Stomach (tissue), 9 donors: ENCODE results near the gene KCNIP4. TPM values are rescaled to one million over a fixed set of nuclear protein-coding genes. Genes with fewer than 3 reads are reported as not detected.
"Not testable (repeated sequence)": the region's sequence is repeated elsewhere in the genome, so short reads cannot be mapped to it uniquely, and the experiment has no call there.

ENCODE experiments used
- DNase-seq, 2 donors: peaks; one replicate each; pipeline versions ENCODE4 v3.0.0 to v3.0.0-alpha.2; 2013 to 2019
- H3K27ac ChIP-seq, 5 donors: fragments of 200-600 bp in 4 of 5; sonication (generic) in 4 of 5; one replicate each; pipeline ENCODE4 v1.5.1; 2013 to 2019; ENCODE audit warnings: mild to moderate bottlenecking in 1 of 5, moderate library complexity in 1 of 5
- H3K27me3 ChIP-seq, 3 donors: fragments of 200-600 bp; sonication (generic); one replicate each; pipeline ENCODE4 v1.5.1; 2017 to 2019; ENCODE audit warnings: mixed run types in 1 of 3
- H3K36me3 ChIP-seq, 4 donors: fragments of 200-600 bp; sonication (generic); 1 replicate in 3 of 4; 2 replicates in 1 of 4; pipeline ENCODE4 v1.5.1; 2016 to 2019
- H3K4me1 ChIP-seq, 4 donors: fragments of 200-600 bp; sonication (generic); one replicate each; pipeline ENCODE4 v1.5.1; 2016 to 2019
- H3K4me3 ChIP-seq, 4 donors: fragments of 200-600 bp; sonication (generic) in 3 of 4; one replicate each; pipeline ENCODE4 v1.5.1; 2016 to 2019; ENCODE audit warnings: mild to moderate bottlenecking in 1 of 4
- H3K9me3 ChIP-seq, 4 donors: fragments of 200-600 bp; sonication (generic); one replicate each; pipeline ENCODE4 v1.5.1; 2016 to 2019
- CTCF ChIP-seq, 7 experiments: fragments of 450-650 bp in 4 of 7; fragments of 200-600 bp in 3 of 7; sonication (generic) in 3 of 7; IDR thresholded peaks; one replicate each; pipeline ENCODE4 v1.5.1; 2016 to 2019; ENCODE audit warnings: antibody characterized with exemption in 7 of 7, control low read depth in 2 of 7, mild to moderate bottlenecking in 1 of 7
- EP300 ChIP-seq: sonication (generic); formaldehyde crosslinking; IDR thresholded peaks from one replicate; pipeline ENCODE4 v1.6.1; 2017; ENCODE audit warnings: antibody characterized with exemption
- POLR2A ChIP-seq, 4 donors: fragments of 450-650 bp; IDR thresholded peaks; one replicate each; pipeline ENCODE4 v1.6.1; 2016; ENCODE audit warnings: antibody characterized with exemption in 4 of 4, control low read depth in 2 of 4, mild to moderate bottlenecking in 1 of 4, moderate library complexity in 1 of 4
- POLR2AphosphoS5 ChIP-seq, 3 donors: sonication (generic); formaldehyde crosslinking; IDR thresholded peaks; one replicate each; pipeline ENCODE4 v1.6.1; 2016; ENCODE audit warnings: antibody characterized with exemption in 3 of 3
- WGBS, 5 donors: extraction: QIAGEN DNeasy Blood & Tissue Kit in 3 of 5; methylation state at CpG; one replicate each; pipeline versions ENCODE4 v1.1.5 to v1.1.7; 2013 to 2018; 5-methylcytosine and 5-hydroxymethylcytosine counted together
- intact Hi-C: fragments of 100-400 bp; cut with DNase I; formaldehyde crosslinking; loops from one replicate; pipeline ENCODE4 v1.15.1; 2023; ENCODE audit warnings: low total_unique reads
- polyA plus RNA-seq, 3 donors: library from polyadenylated mRNA; stranded (reverse); fragments of 200-250 nt; gene quantifications; one replicate each; pipeline ENCODE4 v1.2.3, GENCODE V29; 2013
- total RNA-seq, 5 donors: library from RNA; depleted of rRNA; stranded (reverse); fragments of >200 nt; gene quantifications; one replicate each; pipeline versions ENCODE4 v1.1.0 to v1.2.3, GENCODE V29; 2014 to 2016
- donor health status: healthy with polysubstance abuse.
- donor health status: Bipolar disorder and iron deficiency.
- donor health status: healthy.

KCNIP4 gene
- total and polyA plus RNA-seq, 8 donors: 0.23 to 1.8 (median 1.3) TPM; not detected in 4

- no peak overlapping the region for H3K4me3 ChIP-seq
- DNase-seq: no peak
- no peaks in the 10 kb centered on the region for H3K4me1 ChIP-seq
- H3K9me3 ChIP-seq: no peaks in the 10 kb centered on the region
- WGBS, 5 donors: 41 to 84% (median 66%) methylated on average over 2 of the region's 2 CpGs
- TF ChIP-seq EP300 (no peak), POLR2AphosphoS5 (IDR thresholded peaks at IDR 0.05) (no peak), POLR2A (IDR thresholded peaks at IDR 0.05) (no peak), CTCF (IDR thresholded peaks at IDR 0.05) (no peak)
- intact Hi-C loops: no loop called here
- H3K36me3 ChIP-seq: no peaks in the 10 kb centered on the region
- no peaks in the 10 kb centered on the region for H3K27me3 ChIP-seq
- no peak overlapping the region for H3K27ac ChIP-seq
Observed at GRCh38 chr4:21367567-21367966, 581.0 kb downstream of the KCNIP4 start.

- no peaks in the 10 kb centered on the region for H3K27me3 ChIP-seq
- no peaks in the 10 kb centered on the region for H3K9me3 ChIP-seq
- 38 to 67% (median 50%) methylated on average over 1 of the region's 1 CpG for WGBS, 5 donors
- intact Hi-C loops: no loop called here
- TF ChIP-seq EP300 (no peak), POLR2A (IDR thresholded peaks at IDR 0.05) (no peak), CTCF (IDR thresholded peaks at IDR 0.05) (no peak), POLR2AphosphoS5 (IDR thresholded peaks at IDR 0.05) (no peak)
- no peaks in the 10 kb centered on the region for H3K4me1 ChIP-seq
- H3K4me3 ChIP-seq: no peak overlapping the region
- no peak overlapping the region for H3K27ac ChIP-seq
- no peak for DNase-seq
- no peaks in the 10 kb centered on the region for H3K36me3 ChIP-seq
Observed at GRCh38 chr4:21366840-21367239, 581.7 kb downstream of the KCNIP4 start.

- DNase-seq: no peak
- Histone ChIP-seq H3K27me3 (no peaks in the 10 kb centered on the region), H3K4me3 (no peak overlapping the region), H3K36me3 (no peaks in the 10 kb centered on the region), H3K27ac (no peak overlapping the region), H3K9me3 (no peaks in the 10 kb centered on the region), H3K4me1 (no peaks in the 10 kb centered on the region)
- intact Hi-C loops: no loop called here
- WGBS, 5 donors: 35 to 49% (median 43%) methylated on average over 2 of the region's 2 CpGs
- TF ChIP-seq CTCF (IDR thresholded peaks at IDR 0.05) (no peak), EP300 (no peak), POLR2A (IDR thresholded peaks at IDR 0.05) (no peak), POLR2AphosphoS5 (IDR thresholded peaks at IDR 0.05) (no peak)
Observed at GRCh38 chr4:21366312-21366711, 582.3 kb downstream of the KCNIP4 start.

- Histone ChIP-seq H3K36me3 (no peaks in the 10 kb centered on the region), H3K9me3 (no peaks in the 10 kb centered on the region), H3K4me1 (no peaks in the 10 kb centered on the region), H3K27ac (no peak overlapping the region), H3K4me3 (no peak overlapping the region), H3K27me3 (no peaks in the 10 kb centered on the region)
- no peak for DNase-seq
- intact Hi-C loops: no loop called here
- no peak for TF ChIP-seq CTCF (IDR thresholded peaks at IDR 0.05)
- no peak for TF ChIP-seq EP300
- no peak for TF ChIP-seq POLR2A (IDR thresholded peaks at IDR 0.05)
- TF ChIP-seq POLR2AphosphoS5 (IDR thresholded peaks at IDR 0.05): no peak
- 42 to 58% (median 54%) methylated on average over 1 of the region's 1 CpG for WGBS, 5 donors
Observed at GRCh38 chr4:21363701-21364100, 584.9 kb downstream of the KCNIP4 start.

GRCh38 chr4:21352354-21352753 is 596.2 kb downstream of the KCNIP4 start:
- H3K36me3 ChIP-seq, H3K27me3 ChIP-seq, DNase-seq, intact Hi-C loops, H3K4me3 ChIP-seq, H3K4me1 ChIP-seq, H3K27ac ChIP-seq: not testable (repeated sequence)
- WGBS, 5 donors: 75 to 97% (median 77%) methylated on average over 3 to 4 of the region's 4 CpGs
- H3K9me3 ChIP-seq: peaks cover 0 to 18% (median 17%) of the 10 kb centered on the region in 4 donors
